ENCODE results near the gene MAD1L1.

Gene MAD1L1

DNA sequence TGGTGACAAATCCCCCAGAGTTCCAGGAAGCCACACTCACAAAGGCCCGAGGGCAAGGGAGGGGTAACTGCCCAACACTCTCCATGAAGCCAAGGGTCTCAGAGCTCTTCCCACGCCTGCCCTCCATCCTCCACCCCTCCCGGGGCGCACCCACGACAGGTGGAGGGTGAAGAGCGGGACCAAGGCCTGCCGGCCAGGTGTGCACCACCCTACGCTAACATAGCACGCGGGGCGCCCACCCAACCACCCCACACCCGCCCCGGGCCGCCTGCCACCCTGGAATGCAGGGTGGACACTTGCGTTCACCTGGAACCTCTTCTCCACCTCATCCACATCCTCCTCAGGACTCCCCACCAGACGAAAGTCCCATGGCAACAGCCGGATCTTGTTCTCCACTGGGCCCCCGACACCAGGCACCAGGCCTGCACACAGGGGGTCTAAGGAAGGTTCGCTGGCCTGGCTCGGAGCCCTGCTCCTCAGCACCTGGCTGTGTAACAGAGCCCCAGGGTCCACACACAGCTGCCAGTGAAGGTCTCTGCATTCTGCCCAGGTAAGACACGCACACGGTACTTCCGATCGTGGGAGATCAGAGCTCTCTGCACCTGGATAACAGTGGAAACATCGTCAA lies 32.7 kb downstream of the MAD1L1 start:
- DNase-seq (ENCODE audit: low read depth): no peak

DNA sequence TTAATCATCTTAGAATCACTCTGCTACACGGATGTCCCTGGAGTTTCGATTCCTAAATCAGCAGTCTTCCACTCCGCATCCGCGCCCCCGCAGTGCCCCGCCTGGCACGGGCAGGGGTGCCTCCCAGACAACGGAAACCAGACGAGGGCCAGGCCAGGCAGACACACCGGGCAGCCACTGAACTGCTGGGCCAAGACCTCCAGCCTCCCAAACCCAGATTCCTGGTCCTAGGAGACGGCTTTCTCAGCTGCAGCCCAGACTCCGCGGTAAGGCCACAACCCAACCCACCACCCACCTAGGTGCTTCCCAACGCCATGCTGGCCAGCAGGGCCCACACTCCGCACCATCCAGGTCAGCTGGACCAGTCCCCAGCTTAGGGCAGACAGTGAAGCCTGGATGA lies 33.2 kb downstream of the MAD1L1 start:
- DNase-seq (ENCODE audit: low read depth): no peak

DNA sequence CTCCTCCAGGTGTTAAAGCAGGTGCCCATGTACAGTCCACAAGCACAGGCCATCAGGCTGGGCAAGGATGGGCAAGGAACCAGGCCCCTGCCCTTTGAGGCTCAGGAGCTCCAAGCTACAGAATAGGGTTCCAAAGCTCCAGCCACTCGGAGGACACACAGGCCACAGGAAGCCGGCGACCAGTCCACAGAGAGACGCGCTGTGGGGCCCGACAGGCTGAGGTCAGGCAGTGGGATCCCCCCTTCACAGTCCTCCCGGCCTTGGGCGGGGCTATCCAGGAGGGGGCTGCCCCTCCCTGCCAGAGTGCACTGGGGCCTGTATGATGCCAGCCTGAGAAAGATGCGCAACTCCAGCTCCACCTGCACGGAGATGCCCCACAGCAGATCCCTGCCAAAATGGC lies 34.0 kb downstream of the MAD1L1 start:
- DNase-seq (ENCODE audit: low read depth): no peak

DNA sequence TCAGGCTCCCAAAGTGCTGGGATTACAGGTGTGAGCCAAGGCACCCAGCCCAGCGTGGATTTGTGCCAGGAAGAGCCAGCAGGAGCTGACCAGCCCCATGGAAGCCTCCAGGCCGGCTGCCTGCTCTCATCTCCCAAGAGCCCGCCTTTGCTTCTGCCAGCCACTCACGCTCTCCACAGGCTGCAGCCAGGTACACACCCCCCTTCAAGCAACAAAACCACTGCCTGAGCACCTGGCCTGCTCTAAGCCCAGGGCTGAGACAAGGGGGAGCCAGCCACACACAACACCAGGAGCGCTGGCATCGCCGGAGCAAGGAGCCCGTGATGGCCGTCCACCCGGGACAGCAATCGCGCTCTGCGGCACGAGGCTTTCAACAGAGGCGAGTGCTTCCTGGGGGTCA lies 34.5 kb downstream of the MAD1L1 start:
- no peak for DNase-seq (ENCODE audit: low read depth)

DNA sequence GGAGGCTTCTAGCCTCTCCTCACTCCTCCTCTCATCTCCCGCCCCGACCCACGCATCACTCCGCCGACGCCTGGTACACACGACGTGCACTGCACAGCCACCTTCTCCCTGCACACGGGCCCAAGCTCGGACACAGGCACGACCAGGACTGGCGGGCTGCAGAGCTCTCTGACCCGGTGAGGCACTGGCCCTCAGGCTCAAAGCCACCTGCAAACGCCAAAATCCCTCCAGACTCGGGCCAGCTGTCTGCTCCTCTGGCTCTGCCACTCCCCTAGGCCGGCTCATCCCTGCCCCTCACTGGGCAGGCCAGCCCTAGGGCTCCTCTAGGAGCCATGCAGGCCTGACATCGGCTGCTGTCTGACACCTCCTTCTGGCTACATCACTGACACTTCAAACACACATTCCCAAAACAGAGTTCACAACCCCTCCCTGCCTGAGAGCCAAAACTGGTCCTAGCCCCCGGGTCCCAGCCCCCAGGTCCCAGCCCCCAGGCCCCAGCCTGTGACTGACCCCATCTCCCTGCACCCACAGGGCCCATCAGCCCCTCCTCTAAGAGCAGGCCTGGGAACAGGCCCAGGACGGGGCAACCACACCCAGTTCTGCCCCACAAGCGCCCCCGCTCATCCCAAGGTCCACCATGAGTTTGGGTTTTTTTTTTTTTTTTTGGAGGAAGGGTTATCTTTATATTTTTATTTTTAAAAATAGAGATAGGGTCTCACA lies 35.1 kb downstream of the MAD1L1 start:
- DNase-seq (ENCODE audit: low read depth): no peak

DNA sequence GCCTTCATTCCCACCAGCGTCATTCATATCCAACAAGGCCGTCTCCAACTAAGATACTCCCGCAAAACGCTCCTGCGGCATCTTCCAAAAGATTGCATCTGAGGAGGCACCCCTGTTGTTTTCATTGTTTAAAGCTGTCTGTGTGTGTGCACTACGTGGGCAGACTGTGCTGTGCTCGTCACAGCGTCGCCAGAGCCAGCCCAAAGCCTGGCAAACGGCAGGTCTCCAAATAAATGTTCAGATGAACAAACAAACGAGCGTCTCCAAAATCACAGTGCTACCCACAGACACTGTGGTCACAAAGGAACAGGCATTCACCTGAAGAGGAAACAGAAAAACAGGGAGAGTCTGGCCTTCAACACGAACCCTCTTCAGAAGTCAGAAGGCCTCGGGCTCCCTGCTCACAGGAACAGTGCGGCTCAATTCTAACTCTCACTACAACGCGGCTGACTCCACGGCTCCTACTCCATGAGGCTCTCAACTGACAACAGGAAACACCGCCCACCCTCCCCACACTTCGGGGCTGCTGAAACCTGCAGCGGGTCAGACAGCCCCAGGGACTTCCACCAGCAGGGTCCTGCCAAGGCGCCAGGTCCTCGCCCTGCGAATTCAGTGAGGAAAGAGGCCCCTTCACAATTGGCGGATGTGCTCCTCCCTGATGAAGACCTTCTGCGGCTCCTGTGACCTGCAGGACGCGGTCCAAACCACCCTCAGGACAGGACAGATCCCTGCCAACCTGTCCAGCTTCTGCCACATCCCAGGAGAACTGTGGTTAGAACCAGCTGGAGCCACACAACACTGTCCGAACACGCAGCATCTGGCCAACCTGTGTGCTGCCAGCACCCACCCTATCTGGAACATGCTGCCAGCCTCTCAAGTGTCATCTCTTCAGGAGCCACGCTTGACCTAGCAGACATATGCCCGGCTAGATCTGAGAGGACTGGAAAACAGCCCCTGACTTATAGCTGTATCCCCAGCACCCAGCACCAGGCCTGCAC lies 36.1 kb downstream of the MAD1L1 start:
- no peak for DNase-seq (ENCODE audit: low read depth)

DNA sequence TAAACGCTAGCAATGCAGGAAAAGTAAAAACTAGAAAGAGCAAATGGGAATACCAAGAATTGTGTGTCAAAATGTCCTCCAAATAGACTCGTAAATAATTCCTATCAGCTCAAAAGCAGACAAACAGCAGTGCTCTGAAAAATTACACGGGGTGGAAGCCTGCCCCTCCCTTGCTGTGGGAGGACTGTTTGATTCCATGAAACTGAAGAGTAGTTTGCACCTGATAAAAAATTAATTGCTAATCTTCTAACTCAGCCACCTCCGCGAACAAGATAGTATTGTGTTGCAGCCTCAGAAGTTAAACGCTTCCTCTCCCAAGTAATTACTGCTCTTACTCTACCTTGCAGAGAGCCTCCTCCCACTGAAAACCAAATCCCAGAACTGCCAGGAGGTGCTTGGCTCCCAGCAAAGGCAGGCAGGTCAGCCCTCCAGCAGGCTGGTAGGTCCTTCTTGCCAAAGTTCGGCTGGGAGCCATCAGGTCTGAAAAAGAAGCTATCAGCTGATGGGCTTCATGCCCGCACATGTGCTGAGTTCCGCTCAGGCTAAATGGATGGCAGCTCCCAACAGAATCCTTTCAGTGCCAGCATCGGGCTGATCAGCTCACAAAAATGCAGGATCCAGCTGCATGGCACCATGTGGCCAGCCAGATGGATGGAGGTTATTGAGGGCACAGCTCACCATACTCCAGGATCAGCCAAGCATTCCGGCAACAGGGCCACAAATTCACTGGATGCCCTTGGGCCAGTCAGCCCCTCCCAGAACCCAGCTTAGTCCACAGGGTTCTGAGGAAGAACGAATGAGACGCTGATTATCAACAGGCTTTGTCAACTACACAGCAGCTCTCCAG lies 37.1 kb downstream of the MAD1L1 start:
- no peak for DNase-seq (ENCODE audit: low read depth)

DNA sequence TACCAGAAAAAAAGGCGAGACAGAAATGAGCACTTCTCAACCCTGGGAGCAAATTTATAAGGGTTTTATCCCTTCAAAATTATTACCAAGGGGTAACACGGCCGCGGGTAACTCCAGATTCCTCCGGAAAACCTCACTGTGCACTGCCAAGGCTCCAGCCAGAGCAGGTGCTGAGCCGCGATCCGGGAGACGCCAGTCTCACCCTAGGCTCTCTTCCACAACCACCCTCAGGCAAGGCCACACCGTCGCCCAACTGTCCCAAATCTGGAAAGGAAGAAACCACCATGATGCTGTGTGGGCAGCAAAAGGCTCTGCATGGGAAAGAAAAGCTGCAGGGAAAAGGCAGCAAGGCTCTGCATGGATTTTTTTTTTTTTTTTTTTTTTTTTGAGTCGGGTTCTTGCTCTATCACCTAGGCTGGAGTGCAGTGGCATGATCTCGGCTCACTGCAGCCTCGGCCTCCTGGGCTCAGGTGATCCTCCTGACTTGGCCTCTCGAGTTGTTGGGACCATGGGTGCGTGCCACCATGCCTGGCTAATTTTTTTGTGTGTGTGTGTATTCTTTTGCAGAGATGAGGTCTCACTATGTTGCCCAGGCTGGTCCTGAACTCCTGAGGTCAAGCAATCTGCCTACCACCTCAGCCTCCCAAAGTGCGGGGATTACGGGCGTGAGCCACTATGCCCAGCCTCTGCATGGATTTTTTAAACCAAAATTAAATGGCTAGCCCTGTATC lies 39.0 kb downstream of the MAD1L1 start:
- DNase-seq (ENCODE audit: low read depth): no peak

DNA sequence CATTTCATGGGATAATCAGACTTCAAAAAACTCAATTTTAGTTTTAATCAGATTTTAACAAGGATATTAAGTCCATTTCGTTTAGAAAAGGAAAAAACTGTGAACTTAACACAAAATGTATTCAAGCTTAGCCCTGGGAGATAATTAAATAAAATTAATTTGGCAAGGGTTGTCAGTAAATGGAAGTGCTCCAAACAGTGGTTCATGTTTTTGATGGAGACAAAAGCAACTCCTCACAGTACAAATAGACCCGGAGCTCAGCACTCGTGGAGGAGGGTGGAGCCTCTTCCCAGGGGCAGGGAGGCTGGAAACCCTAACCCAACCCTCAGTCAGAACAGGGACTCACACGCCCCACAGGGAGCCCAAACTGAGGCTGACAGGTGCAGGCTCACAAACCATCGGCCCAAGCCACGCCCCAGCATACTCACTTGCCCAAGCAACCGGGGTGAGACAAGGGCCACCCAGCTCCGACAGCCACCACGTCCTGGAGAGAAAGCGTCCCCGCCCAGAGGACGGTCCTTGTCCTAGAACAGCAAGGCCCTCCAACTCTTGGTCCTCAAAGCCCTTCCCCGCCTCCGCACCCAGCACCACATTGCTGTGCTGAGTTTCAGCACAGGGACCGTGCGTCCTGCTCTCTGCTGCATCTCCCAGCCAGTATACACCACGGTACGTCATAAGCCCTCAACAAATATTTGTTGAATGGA lies 39.8 kb downstream of the MAD1L1 start:
- no peak for DNase-seq (ENCODE audit: low read depth)

DNA sequence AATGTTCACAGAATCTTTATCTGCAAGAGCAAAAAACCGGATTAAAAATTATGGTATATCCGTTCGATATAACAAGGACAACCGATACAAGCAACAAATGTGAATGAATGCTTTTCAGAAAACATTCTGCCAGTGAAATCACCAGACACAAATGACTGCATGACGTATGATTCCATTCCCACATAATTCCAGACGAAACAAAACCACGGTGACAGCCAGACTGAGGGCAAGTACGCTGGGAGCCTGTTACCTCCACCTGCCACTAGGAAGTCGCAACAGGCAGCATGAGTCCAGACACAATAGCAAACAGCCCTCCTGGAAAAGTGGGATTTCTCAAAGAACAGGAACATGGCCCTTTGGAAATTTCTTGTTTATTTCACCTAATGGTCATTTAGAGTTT lies 41.7 kb downstream of the MAD1L1 start:
- DNase-seq (ENCODE audit: low read depth): no peak

DNA sequence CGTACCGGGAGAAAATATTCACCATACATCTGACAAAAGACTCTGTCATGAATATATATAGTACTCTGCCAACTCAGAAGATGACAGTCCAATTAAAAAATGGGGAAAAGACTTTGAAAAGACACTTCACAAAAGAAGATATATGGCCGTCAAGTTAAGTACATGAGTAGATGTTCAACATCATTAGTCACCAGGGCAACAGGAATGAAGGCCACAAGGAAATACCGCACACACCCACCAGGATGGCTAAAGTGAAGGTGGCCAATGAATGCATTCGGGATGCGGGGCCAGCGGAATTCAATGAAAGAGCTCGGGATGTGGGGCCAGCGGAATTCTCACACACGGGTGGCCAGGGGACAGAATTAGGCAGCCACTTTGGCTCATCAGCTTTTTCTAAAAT lies 42.2 kb downstream of the MAD1L1 start:
- DNase-seq (ENCODE audit: low read depth): no peak

DNA sequence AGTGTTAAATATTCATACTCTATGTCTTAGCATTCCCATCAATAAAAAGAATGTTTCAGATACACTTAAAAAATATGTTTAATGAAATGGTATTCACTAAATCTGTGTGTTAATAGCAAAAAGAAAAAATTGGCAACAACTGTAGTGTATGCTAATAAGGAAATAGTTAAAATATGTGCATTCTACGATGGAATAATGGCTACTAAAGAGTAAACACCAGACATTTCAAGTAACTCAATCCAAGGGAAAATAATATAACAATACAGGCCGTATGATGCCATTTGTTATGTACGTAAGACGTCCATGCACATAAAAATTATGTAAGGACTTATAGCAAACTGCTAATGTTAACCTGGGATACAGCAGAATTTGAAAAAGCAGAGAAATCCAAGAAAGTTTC lies 46.6 kb downstream of the MAD1L1 start:
- no peak for DNase-seq (ENCODE audit: low read depth)

DNA sequence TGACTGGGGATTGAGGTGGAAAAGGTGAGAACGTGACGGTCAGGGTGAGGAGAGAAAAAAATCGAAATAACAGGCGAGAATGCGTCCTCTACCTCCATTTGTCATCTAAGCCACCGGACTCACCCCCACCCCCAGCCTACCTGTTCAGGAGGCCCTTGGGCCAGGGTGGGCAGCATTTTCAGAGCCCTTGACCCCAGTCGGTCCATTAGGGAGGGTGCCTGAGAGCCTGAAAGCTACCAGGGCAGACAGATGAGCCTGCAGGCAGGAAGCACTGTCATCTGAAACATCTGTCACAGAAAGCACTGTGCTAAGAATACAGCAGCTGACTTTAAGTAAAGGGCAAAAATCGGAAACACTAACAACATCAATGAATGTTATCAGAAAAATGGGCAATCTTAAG lies 47.0 kb downstream of the MAD1L1 start:
- DNase-seq (ENCODE audit: low read depth): no peak

DNA sequence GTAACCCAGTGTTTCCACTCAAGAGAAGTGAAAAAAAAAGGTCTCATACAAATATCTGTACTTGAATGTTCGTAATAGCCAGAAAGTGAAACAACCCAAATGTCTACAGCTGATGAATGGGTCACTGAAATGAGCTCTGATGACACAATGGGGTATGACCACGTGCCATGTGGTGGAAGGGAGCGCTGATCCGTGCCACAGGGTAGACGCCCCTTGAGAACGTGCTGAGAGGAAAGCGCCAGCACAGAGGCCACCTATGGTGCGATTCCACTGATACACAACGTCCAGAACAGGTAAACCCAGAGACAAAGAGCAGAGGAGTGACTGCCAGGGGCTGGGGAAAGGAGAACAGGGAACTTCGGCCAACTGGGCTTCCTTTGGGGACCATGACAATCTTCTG lies 50.3 kb downstream of the MAD1L1 start:
- DNase-seq (ENCODE audit: low read depth): no peak

DNA sequence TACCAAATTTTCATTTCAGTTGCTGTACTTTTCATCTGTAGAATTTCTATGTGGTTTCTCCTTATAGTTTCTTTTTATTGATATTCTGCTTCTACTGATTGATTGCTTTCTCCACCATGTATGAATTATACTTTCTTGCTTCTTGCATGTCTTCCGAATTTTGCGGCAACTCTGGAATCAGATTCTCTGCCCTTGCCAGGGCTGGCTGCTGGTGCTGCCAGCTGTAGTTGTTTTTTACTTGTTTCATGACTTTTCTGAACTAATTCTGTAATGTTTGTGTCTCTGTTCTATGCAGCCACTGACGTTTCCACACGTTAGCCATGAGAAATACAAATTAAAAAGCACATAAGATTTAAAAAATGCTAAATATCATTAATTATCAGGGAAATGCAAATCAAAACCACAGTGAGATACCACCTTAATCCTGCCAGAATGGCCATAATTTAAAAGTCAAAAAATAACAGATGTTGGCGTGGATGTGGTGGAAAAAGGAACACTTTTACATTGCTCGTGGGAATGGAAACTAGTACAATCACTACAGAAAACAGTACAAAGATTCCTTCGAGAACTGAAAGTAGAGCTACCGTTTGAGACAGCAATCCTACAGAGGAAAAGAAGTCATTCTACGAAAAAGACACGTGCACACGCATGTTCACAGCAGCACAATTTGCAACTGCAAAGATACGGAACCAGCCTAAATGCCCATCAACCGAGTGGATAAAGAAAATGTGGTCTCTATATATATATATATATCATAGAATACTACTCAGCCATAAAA lies 51.5 kb downstream of the MAD1L1 start:
- DNase-seq (ENCODE audit: low read depth): no peak

DNA sequence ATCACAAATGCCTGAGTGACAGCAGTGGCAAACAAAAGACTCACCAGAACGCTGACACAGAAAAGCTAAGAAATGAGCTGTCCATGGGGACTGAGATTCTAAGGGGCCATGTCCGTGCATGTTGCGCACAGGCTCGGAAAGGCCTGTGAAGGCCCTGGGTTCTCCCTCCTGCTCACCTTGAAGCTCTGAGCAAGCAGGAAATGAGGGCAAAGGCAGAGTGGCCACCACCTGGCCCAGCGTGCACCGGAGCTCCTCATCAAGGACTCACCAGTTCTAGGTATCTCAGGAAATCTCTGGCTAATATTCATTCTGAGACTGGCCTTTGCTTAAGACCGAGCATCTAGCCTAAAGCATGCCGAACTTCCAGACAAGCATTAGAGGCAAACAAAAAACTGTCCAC lies 52.7 kb downstream of the MAD1L1 start:
- no peak for DNase-seq (ENCODE audit: low read depth)

DNA sequence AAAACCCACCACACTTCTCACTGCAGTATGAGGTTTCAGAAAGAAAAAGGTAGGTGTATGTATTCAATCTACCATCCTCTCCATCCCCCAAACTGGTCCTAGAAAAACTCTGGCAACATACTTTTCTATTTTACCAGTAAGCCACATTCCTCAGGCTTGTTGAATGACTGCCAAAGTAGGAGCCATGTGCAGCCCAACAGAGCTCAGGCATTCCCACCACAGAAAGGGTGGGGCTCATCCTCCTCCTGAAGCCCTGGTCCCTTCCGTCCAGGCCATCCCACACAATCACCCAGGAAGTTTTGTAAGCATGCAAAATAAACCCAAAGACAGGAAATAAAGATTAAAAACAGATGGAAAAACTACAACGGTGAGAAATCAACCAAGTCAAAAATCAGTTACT lies 57.2 kb downstream of the MAD1L1 start:
- DNase-seq (ENCODE audit: low read depth): no peak

DNA sequence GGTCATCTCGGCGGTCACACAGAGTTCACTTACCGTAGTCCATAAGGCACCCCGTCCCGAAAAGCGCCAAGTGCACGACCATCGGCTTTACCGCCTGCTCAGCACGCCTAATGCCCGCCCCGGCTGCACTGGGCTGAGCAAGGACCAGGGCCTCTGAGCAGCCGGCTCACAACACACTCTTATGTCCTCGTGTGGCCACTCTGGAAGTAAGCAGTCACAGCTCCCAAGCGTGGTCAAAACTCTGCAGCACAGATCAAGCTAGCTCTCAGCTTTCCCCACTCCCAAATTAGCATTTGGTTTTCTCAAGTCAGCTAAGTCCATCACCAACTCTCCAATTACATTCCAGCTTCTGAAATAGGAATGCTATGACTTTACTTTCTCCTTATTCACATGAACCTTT lies 57.7 kb downstream of the MAD1L1 start:
- no peak for DNase-seq (ENCODE audit: low read depth)

DNA sequence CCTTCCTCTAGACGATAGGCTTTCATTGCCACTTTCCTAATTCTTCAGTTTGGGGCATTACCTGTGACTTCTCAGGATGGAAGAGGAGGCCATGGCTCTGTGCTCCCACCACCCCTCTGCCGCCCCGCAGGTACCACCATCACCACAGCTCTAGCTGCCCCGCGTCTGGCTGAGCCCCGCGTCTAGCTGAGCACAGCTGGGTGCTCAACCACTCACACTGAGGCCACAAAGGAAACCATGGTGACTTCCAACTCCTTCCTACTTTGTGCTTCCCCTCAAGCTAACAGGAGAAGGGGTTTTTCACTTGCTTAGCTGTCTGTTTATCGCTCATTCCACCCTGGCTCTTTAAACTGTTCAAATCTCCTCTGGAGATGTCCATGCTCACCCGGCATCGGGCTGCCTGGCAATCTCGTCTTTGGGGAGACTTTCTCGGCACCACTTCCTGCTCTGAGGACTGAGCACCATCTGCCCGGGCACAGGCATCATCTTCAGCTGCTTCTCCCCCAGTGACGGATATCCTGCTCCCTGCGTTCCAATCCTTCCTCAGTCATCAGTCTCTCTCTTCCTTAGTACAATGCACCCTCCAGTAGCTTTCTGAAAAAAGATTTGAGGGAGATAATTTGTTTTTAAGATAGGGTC lies 59.4 kb downstream of the MAD1L1 start:
- DNase-seq (ENCODE audit: low read depth): no peak
